HG03520 (cell line): ENCODE measurements around the gene C2CD3.

Source experiments
- ATAC-seq: cut with Tn5 transposase; IDR thresholded peaks from one replicate; pipeline ENCODE4 v1.9.1; 2021; ENCODE audit warnings: mild to moderate bottlenecking, moderate library complexity; ENCODE audit not compliant: unreplicated experiment

The C2CD3 gene

DNA sequence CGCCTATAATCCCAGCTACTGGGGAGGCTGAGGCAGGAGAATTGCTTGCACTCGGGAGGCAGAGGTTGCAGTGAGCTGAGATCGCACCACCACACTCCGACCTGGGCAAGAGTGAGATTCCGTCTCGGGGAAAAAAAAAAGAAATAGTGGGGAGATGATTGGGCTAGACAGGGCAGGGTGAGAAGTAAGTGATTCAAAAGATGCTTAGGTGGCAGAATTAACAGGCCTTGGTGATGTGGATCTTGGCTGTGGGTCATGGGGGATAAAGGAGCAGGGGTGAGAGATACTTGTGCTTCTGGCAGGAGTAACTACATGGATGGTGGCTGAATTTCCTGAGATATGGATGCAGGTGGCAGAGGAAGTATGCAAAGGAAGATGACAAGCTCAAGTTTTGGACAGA is 148.8 kb downstream of the C2CD3 start:
- no peak for ATAC-seq

DNA sequence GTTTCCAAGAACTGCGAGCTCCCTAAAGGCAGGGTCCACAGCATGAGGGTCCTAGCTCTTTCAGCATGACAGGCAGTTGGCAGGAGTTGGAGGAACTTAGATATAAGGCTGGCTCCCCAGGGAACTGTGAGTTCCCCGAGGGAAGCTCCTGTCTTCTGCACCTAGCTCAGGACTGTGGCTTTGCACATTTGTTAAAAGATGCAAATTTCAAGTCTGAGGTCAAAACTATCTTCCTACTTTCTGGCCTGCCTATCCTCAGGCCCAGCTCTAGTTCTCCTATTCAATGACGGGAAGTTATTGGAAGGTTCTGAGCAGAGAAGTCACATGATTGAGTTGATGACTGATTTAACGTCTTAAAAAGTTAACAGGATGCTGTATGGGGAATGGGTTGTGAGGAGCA is 150.3 kb downstream of the C2CD3 start:
- ATAC-seq = no peak

DNA sequence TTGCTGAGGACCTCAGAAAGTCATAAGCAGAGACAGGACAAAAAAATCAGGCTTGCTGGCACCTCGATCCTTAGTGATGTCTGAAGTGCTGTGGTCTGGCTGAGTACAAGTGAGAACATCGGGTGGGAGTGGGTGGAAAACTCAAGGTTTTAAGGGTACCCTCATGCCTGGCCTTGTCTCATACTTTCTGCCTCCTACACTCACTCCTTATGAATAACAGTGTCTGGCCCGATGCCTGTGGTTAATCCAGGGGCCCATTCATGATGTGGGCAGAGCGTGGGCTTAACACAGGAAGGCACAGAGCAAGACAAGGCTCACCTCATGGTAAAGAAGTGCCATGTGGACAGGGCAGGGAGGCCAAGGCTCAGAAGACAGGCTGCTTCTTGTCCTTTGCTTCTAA is 150.9 kb downstream of the C2CD3 start:
- no peak for ATAC-seq

GRCh38 chr11:74019104-74019738 is 151.6 kb downstream of the C2CD3 start:
- no peak for ATAC-seq

GRCh38 chr11:74018331-74019005 is 152.3 kb downstream of the C2CD3 start:
- no peak for ATAC-seq

DNA sequence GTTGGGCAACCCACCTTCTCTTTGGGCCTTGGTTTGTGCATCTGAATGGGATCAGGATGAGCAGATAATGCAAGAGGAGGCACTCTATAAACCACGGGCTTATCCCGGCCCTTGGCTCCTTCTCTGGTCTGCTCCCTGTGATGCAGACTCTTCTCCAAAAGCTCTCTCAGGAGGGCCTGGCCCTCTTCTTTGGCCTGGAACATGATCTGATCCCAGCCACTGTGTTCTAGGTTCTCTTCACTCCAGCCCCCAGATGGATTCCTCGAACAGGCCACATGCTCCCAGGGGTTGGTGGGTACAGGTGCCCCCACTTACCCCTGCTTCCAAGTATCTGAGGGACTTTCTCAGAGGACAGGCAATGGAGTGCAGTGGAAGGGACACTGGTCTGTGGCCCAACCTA is 153.2 kb downstream of the C2CD3 start:
- ATAC-seq = no peak

DNA sequence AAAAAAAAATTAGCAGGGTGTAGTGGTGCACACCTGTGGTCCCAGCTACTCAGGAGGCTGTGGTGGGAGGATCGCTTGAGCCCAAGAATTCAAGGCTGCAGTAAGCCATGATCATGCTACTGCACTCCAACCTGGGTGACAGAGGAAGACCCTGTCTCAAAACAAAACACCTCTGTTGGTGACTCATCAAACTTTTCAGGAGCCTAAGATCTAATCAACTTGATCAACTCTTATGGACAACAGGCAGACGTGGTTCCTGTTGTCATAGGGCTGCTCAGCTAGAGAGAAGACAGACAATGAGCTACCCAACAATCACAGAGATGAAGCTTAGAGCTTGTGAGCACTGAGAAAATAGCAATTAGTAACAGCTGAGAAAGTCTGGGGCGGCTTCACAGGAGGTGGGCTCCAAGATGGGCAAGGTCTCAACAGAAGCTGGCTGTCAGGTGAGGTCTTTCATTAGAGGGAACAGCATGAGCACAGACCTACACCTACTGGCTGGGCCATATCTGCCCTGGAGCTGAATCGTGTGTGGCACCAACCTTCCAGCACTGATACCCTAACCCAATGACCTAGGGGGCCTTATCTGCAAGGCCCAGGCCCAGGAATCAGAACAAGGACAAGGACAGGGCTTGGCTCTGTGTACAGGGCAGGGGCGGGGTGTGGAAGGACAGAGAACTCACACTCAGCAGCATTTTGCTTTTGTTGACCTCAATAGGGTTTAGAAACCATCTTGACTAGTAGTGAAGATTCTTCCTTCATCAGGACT is 154.7 kb downstream of the C2CD3 start:
- no peak for ATAC-seq

- no peak for ATAC-seq
These were observed 155.9 kb downstream of the C2CD3 start for GRCh38 chr11:74014880-74015279.

DNA sequence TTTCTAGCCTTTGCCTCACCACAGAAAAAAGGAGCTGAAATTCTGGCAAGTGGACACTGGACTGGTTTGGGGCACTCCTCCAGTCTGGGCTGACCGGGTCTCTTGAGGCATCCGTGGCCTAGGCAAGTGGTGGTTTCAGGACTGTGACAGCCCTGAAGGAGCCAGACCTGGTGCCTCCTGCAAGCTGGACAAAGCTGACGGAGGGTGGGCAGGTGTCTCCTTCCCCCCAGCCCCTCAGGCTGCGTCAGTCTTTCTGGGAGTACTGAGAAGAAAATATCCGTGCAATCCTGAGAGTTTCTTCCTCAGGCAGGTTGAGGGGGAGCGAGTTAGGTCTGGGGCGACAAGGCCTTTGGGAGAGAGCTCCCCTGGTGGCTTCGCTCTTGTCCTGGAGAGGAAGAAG is 157.7 kb downstream of the C2CD3 start:
- ATAC-seq = no peak

- no peak for ATAC-seq
These were observed 158.6 kb downstream of the C2CD3 start for GRCh38 chr11:74012074-74012809.

DNA sequence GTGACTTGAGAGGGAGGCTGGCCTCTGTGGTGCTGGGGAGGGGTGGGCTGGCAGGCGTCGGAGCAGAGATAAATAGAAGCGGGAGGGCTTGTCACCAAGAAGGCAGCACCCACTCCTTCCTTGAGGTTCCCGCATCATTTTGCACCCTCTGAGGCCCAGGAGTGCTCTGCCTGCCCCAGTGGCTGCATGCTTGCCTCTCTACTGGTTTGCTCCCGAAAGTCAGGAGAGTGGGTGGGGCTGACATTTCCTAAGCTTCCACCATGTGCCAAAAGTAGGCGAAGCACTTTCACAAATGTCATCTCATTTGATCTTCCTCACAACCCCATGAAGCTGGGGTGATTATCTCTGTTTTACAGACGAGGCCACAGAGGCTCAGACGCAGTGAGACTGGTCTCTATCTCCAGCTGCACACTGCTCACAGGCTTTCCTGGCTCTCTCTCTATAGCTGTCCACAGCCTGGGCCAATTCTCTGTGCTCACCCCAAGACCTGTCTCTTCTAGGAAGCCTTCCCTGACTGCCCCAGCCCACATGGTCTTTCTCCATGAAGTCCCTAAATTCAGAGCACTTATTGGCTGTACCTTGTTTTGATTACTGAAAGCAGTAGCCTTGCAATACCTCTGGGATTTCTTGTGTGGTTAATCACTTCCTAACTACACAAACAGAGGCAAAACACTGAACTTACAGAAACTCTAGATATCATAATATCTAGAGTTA is 159.3 kb downstream of the C2CD3 start:
- peak; percentile 67 for ATAC-seq

DNA sequence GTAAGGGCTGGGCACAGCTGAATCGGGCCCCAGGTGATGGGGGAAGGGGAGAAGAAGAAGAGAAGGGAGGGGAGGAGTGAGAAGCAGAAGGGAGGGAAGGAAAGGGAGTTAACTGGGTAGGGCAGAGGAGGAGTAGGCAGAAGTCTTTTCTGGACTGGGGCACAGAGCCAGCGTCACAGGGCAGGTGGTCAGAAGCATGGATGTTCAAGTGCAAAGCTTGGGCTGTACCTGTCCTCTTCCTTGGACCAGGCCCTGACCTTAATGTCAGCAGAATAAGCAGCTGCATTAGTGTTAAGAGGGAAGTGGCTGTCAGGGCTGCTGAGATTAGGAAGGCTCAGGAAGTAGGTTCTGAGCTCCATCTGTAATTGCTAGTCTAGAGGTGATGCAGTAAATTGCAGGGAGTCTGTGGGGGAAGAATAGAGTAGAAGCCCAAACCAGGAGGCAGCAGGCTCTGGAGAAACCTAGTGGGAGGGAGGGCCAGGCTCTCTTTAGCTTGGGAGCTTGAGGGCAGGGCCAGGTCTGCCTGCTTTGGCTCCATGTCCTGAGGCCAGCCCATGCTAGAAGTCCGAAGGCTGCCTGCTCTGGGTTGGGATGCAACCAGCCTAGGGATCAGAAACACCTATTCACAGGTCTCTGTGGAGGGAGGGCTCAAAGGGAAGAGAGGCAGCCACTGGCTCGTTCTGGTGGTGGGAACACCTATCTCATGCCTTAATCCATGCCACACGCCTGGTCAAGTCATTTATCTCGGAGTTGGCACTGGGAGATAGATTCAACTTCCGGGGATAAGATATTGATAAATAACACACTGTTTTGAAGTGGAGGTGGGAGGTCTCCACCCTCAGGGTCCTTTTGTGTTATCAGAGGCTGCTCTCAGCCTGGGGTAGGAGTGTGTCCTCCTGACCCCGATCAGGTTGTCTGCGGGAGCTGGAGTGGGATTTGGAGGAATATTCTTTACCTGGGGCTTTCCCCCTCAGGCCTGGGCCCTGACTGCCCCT is 160.2 kb downstream of the C2CD3 start:
- no peak for ATAC-seq

DNA sequence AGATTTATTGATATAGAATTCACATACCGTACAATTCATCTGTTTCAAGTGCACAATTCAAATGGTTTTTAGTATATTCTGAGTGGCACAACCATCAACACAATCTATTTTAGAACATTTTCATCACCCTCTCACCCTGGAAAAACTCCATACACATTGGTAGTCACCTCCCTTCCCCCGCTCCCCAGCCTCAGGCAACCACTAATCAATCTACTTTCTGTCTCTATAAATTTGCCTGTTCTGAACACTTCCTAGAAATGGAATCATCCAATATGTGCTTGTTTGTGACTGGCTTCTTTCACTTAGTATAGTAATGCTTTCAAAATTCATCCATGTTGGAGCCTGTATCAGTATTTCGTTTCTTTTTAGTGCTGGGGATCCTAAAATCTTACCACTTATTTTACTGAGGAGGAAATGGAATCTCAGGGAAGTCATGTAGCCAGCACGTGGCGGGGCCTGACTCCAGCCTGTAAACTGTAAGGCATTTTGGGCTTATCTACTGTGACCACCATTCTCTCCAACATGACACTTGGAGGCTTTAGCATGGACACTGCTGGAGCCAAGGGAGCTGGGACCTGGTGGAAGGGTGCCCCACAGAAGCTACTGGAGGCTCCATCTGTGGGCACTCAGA is 161.0 kb downstream of the C2CD3 start:
- ATAC-seq = no peak

GRCh38 chr11:74009230-74009547 is 161.6 kb downstream of the C2CD3 start:
- no peak for ATAC-seq

- no peak for ATAC-seq
These were observed 162.2 kb downstream of the C2CD3 start, which contains the start of gene UCP3 for GRCh38 chr11:74008373-74009229. Gene UCP3 (minus strand): TSS chr11:74009085. CDS start chr11:74007042, 2,043 bp downstream.

- ATAC-seq = no peak
These were observed 163.0 kb downstream of the C2CD3 start for GRCh38 chr11:74007691-74008372.

DNA sequence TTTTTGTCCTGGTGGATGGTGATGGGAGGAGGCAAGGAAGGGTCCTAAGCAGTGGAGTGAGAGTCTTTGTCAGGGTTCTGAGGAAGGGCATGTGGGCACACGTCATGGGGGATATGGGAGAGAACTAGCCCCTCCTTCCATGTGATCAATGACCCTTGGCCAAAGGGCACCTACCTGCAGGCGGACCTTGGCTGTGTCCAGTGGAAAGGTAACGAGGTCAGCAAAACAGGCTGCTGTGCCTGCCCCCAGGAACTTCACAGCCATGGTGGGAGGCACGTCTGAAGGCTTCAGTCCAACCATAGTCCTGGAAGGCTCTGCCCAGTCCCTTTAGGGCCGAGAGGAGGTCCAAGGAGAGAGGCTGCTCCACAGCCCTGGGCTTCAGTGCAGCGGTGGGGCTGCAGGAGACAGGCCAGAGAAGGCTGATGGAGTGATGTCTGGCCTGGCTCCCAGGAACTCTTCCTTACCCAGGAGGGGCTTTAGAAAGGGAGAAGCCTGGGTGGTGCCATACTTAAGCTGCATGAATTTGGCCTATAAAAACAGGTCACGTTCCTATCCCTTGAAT is 164.0 kb downstream of the C2CD3 start:
- ATAC-seq = no peak
